ENCODE data around the gene PSMD8. TPM values are rescaled to one million over a fixed set of nuclear protein-coding genes. Genes with fewer than 3 reads are reported as not detected.

Gene PSMD8
- total and polyA plus RNA-seq, 2 donors (not counting 3 experiments of a cell fraction or from before 2014, with no cell fraction given) = 203 to 543 TPM

DNA sequence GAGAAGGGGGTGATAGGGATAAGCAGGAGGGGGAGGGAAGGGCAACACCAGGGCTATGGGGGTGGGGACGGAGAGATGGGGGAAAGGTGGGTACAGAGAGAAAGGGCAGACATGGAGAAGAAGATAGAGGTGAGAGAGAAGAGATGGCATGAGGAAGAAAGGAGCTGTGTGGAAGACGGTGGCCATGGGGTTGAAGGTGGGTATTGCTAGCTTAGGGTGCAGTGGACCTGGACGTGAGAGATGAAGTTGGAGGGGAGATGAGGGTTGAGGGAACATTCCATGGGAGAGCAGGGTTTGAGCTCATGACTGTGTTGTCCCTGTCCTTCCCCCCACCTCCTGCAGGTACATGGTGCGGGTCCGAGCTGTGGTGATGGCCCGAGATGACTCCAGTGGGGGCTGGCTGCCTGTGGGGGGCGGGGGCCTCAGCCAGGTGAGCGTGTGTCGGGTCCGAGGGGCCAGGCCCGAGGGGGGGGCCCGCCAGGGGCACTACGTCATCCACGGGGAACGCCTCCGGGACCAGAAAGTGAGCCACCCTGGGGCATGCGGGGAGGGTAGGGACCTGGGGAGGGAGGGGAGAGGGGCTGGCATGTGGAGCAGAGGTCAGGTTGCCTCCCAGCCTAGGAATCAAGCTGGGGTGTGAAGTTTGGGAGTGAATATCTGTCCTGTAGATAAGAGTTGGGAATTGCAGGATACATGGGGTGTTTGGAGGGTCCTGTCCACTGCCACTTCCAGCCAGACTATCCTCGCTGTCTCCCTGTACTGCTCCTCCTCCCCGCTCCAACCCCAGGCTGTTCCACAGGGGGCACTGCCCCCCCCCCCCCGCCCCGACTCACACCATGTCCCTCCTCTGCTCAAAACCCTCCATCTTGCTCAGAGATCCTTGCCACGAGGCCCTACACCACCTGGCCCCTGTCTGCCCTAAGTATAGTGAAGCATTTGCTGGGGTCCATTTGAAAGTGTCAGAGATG lies 15.9 kb downstream of the PSMD8 start:
- H2AFZ ChIP-seq (ENCODE audit: low read depth, low read length) = peak overlapping the region; percentile 11
- peaks cover 18% of the 10 kb centered on the region for H3K79me2 ChIP-seq (ENCODE audit: control insufficient read depth, insufficient read depth, low read length)
- H3K4me1 ChIP-seq (ENCODE audit: control insufficient read depth, extremely low read depth, insufficient read depth, low read length) = peaks cover 16% of the 10 kb centered on the region
- H3K36me3 ChIP-seq (ENCODE audit: control insufficient read depth in 2 of 2, extremely low read depth in 1 of 2, insufficient read depth in 2 of 2, low read length in 2 of 2) = peaks cover 0 to 5% of the 10 kb centered on the region in 2 experiments
- H3K4me3 ChIP-seq (replicated peaks in 1 of 3; ENCODE audit: insufficient read depth in 1 of 3, low read depth in 1 of 3, low read length in 3 of 3) = peak overlapping the region; percentile 18 to 78 (median 35)
- DNase-seq (ENCODE audit: low read depth, low spot score) = no peak
- dilution Hi-C loops (cut with MboI; ENCODE audit: extremely low pct_ligation_motif_present, low sequenced_read_pairs) (no loop called here), intact Hi-C loops (cut with micrococcal nuclease) (loop anchor here (1.0 to 5.0 kb wide), 3 partner anchors 13 to 158 kb away; partner anchors contain the start of gene FAM98C)
- ChIA-PET POLR2A (interaction anchor here (3.6 kb wide), 1 partner anchor 16 kb away, joined by 39 read pairs; the partner anchor contains the start of gene PSMD8), CTCF (interaction anchor here (0.9 to 4.7 kb wide), 5 partner anchors 8 to 163 kb away, joined by 3 to 65 read pairs (median 5); partner anchors contain the start of genes CATSPERG and FAM98C)
- H3K27me3 ChIP-seq (ENCODE audit: control insufficient read depth in 2 of 2, insufficient read depth in 2 of 2, low read length in 2 of 2) = no peaks in the 10 kb centered on the region
- no peaks in the 10 kb centered on the region for H4K20me1 ChIP-seq (replicated peaks; ENCODE audit: control insufficient read depth, extremely low read depth, insufficient read depth, low read length)
- FAIRE-seq = no peak
- peak overlapping the region; percentile 56 for H3K27ac ChIP-seq (ENCODE audit: insufficient read depth, low read depth, low read length)
- no TSS peak for BruUV-seq (replicated peaks)
- H3K9me3 ChIP-seq (replicated peaks; ENCODE audit: control insufficient read depth, insufficient read depth, low read length) = no peaks in the 10 kb centered on the region
- H3K9ac ChIP-seq (replicated peaks; ENCODE audit: extremely low read depth, insufficient read depth, low read length) = peak overlapping the region; percentile 33
- H3K4me2 ChIP-seq (ENCODE audit: insufficient read depth, low read length) = peak overlapping the region; percentile 75
- no peak for TF ChIP-seq POLR2A (IDR thresholded peaks at IDR 0.05; ENCODE audit: low read depth, low read length)
- no peak for TF ChIP-seq FOS (IDR thresholded peaks at IDR 0.05; ENCODE audit: borderline replicate concordance, insufficient read depth, low read length)
- TF ChIP-seq, protein P1, sequence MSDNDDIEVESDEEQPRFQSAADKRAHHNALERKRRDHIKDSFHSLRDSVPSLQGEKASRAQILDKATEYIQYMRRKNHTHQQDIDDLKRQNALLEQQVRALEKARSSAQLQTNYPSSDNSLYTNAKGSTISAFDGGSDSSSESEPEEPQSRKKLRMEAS (IDR thresholded peaks at IDR 0.05; ENCODE audit: insufficient read depth, insufficient read length) = no peak
- TF ChIP-seq JUN (IDR thresholded peaks at IDR 0.05; ENCODE audit: borderline replicate concordance, insufficient read depth, insufficient read length, low read depth) = no peak
- TF ChIP-seq GATA2 (IDR thresholded peaks at IDR 0.05; ENCODE audit: insufficient read depth, insufficient read length, low read depth, low read length) = no peak
- TF ChIP-seq MYC (IDR thresholded peaks at IDR 0.05; ENCODE audit: low read depth, low read length) = no peak
- TF ChIP-seq, protein P2, sequence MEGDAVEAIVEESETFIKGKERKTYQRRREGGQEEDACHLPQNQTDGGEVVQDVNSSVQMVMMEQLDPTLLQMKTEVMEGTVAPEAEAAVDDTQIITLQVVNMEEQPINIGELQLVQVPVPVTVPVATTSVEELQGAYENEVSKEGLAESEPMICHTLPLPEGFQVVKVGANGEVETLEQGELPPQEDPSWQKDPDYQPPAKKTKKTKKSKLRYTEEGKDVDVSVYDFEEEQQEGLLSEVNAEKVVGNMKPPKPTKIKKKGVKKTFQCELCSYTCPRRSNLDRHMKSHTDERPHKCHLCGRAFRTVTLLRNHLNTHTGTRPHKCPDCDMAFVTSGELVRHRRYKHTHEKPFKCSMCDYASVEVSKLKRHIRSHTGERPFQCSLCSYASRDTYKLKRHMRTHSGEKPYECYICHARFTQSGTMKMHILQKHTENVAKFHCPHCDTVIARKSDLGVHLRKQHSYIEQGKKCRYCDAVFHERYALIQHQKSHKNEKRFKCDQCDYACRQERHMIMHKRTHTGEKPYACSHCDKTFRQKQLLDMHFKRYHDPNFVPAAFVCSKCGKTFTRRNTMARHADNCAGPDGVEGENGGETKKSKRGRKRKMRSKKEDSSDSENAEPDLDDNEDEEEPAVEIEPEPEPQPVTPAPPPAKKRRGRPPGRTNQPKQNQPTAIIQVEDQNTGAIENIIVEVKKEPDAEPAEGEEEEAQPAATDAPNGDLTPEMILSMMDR (IDR thresholded peaks at IDR 0.05; ENCODE audit: extremely low read depth in 1 of 2, insufficient read depth in 1 of 2, low read depth in 1 of 2, low read length in 2 of 2) = no peak
- TF ChIP-seq POLR2AphosphoS5 (IDR thresholded peaks at IDR 0.05; ENCODE audit: insufficient read depth, low read depth, low read length) = no peak
- no peak for TF ChIP-seq EZH2 (IDR thresholded peaks at IDR 0.05; ENCODE audit: borderline replicate concordance, low read depth, low read length, severe bottlenecking)
- no peaks in the 10 kb centered on the region for H3K9me1 ChIP-seq (replicated peaks; ENCODE audit: control insufficient read depth, extremely low read depth, insufficient read depth, low read length)
